Activated CD4-positive, alpha-beta T cell treated with anti-CD3 and anti-CD28 coated beads for 4 hours (primary cell): Measurements from ENCODE around the gene DNAJC27.
A peak's percentile ranks its signal among the peaks of the same experiment; 100 is the strongest.

Experiments used
- DNase-seq, 2 donors: peaks; one replicate each; pipeline ENCODE4 v3.0.0-alpha.2; 2020

Gene DNAJC27

GRCh38 chr2:24969784-24970183 is 2.0 kb downstream of the DNAJC27 start:
- DNase-seq, result no peak

- DNase-seq, result no peak
Observed at GRCh38 chr2:24961903-24962302, 9.9 kb downstream of the DNAJC27 start.

DNA sequence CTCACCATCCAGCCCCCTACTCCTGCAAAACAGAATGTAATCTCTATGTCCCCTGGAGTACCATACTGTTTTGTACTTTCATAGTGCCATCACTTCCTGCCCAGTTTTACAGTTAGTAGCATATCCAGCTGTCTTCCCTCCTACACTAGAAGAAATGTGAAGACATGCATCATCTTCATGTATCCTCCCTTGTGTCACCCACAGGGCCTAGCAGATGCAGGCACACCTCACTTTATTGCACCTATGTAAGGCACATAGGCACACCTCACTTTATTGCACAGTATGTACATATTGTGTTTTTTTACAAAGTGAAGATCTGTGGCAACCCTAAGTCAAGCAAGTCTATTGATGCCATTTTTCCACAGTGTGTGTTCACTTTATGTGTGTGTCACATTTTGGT is 12.0 kb downstream of the DNAJC27 start:
- DNase-seq, result no peak

DNA sequence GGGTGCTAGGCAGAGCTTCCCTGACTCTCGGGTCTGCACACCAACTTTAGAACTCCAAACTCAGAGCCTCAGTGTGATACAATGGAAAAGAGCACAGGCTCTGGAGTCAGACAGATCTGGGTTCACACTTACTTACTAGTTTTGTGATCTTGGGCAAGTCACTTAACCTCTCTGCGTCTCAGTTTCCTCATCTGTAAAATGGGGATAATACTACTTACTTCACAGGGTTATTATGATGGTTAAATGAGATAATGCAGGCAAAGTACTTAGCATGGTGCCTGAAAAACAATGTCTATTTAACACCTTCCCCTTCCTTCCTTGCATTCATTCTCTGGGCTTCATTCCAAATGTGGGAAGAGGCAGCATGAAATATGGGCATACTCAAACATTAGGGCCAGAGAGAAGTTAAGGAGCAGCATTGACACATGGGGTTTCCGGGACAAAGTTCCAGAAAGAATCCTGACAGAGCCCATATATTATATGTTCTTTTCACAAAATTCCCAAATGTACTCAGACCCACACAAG is 13.3 kb downstream of the DNAJC27 start:
- DNase-seq, result no peak

- DNase-seq, result no peak
Observed at GRCh38 chr2:24957976-24958375, 13.8 kb downstream of the DNAJC27 start.

DNA sequence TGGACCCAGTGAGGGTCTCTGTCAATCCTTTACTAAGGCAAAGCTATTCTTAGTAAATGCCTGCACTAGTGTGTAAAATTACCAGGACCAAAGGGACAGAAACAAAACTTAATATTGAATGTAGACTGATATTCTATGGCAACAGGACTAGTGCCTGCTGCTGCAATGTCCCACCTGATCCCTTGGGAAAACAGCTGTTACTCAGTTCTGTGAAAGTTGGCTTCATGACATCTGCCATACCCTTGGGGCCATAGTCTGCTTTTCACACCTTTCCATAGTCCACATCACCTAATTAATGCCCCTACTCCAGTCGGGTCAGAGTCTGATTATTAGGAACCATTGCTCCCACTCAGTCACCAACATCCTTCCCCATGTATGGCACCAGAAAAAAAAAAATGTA is 14.5 kb downstream of the DNAJC27 start:
- DNase-seq, result no peak

GRCh38 chr2:24955921-24956320 is 15.8 kb downstream of the DNAJC27 start:
- no peak for DNase-seq

DNA sequence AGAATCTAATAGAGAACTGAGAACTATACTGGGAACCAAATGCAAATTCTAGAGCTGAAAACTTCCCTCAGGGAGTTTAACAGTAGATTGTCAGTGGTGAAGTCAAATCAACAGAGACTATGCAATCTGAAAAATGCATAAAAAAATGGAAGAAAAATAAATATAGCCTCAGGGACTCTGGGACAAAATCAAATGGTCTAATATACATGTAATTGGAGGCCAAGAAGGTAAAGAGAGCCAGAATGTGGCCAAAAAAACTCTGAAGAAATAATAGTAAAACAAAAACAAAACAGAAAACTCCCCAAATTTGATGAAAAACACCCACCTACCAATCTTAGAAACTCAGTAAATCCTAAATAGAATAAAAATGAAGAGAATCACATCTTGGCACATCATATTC is 16.5 kb downstream of the DNAJC27 start:
- no peak for DNase-seq

- DNase-seq, result no peak
Observed at GRCh38 chr2:24950102-24950501, 21.7 kb downstream of the DNAJC27 start.

GRCh38 chr2:24948506-24948905 is 23.2 kb downstream of the DNAJC27 start:
- DNase-seq, result no peak

DNA sequence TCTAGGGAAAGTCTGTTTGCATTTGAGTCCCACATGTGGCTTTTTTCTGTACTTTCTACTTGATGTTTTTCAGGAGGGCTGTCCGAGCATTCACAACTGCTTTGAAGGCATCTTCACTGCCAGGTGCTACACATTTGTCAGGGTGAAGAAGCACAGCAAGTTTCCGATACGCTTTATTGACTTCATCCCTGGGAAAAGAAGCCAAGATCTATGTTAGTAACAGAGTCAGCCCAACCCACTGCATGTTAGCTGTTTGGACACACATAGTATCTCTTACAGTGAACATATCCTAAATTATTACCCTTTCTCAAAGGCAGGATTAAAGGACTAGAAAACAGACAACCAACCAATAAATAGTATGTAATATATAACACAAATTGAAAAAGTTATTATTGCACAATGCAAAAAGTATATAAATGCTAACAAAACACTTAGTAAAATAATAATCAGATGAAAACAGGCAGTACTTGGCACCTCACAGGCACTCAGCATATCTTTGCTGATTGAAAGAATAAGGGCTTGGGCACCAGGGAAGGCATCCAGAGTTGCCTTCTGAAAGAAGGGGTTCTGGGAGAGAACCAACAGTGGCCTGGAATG is 24.1 kb downstream of the DNAJC27 start:
- DNase-seq, result no peak

- no peak for DNase-seq
Observed at GRCh38 chr2:24945907-24946306, 25.8 kb downstream of the DNAJC27 start.

GRCh38 chr2:24943427-24944053 is 28.2 kb downstream of the DNAJC27 start:
- no peak for DNase-seq

DNA sequence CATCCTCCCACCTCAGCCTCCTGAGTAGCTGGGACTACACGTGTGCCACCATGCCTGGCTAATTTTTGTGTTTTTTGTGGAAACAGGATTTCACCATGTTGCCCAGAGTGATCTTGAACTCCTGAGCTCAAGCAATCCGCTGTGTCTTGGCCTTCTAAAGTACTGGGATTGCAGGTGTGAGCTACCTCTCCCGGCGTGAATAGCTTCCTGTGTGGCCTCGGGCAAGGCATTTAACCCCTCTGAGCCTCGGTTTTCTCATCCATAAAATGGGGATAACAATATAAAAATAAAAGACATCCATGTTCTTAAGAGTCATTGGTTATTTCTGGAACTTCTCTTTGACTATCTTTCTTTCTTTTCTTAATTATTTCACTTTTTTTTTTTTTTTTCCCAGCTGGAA is 32.4 kb downstream of the DNAJC27 start:
- no peak for DNase-seq

GRCh38 chr2:24937236-24937635 is 34.5 kb downstream of the DNAJC27 start:
- no peak for DNase-seq

- DNase-seq, result no peak
Observed at GRCh38 chr2:24935145-24935544, 36.6 kb downstream of the DNAJC27 start.

- DNase-seq, result no peak
Observed at GRCh38 chr2:24932715-24933114, 39.0 kb downstream of the DNAJC27 start.

DNA sequence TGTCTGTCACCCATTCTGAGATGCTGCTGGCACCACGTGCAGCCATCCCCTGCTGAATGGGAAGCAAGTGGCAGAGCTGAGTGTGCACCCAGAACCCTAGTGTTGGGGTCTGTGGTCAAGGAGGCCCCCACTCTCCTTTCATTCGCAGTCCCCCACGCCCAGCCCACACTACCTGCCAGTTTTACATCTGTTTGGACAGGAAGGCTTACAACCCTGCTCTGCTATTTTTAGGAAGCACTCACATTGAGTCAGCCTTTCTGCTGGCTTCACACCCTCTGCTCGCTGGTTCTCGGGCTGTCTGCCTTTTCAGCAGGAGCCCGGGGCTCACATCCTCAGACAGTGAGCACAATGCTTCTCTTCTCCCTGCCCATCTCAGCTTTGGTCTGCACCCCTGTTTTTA is 41.0 kb downstream of the DNAJC27 start:
- no peak for DNase-seq

DNA sequence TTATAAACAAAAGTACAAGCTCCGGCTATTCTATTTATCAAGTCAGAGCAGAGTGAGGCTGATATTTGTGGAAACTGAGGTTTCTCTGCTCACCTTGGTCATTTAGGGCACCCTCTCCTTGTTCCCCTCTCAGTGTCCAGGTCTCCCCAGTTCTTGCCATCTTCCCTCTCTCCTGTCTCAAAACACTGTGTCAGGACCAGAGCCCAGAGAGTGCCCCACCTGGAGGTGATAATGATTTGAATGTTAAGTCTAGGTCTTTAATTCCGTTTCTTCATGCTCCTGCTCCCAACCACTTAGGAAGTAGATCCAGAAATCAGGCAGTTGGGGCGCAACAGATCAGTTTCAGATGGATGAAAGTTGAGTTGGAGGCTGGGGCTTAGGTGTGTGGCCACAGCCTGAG is 42.5 kb downstream of the DNAJC27 start:
- no peak for DNase-seq

- no peak for DNase-seq
Observed at GRCh38 chr2:24928036-24928435, 43.7 kb downstream of the DNAJC27 start.

- peak; percentile 5 to 29 for DNase-seq
Observed at GRCh38 chr2:24926602-24927252, 45.0 kb downstream of the DNAJC27 start.

DNA sequence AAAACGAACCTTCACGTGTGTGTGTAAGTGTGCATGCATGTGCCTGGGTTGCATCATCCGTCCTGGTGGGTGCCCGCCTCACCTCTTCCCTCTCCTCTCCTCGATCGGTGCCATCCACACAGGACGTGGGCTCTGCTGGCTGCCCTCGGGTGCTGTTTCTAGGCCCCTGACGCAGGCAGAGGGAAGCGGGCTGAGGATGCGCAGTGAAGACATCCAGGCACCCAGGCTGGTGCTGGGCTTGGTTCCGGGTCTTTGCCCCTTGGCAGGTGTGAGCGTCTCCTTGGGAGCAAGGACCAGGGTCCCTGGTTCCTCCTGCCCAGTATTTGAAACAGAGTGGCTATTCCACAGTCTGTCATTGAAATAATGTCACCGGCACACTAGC is 45.5 kb downstream of the DNAJC27 start:
- no peak for DNase-seq

DNA sequence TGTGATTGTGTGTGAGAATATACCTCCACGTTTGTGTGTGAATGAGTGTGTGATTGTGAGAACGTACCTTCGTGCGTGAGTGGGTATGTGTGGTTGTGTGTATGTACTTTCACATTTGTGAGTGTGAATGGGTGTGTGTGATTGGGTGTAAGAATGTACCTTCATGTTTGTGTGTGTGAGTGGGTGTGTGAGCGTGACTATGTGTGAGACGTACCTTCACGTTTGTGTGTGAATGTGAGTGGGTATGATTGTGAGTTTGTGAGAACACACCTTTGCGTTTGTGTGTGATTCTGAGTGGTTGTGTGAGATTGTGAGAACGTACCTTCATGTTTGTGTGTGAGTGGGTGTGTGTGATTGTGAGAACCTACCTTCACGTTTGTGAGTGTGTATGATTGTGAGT is 45.9 kb downstream of the DNAJC27 start:
- no peak for DNase-seq

DNA sequence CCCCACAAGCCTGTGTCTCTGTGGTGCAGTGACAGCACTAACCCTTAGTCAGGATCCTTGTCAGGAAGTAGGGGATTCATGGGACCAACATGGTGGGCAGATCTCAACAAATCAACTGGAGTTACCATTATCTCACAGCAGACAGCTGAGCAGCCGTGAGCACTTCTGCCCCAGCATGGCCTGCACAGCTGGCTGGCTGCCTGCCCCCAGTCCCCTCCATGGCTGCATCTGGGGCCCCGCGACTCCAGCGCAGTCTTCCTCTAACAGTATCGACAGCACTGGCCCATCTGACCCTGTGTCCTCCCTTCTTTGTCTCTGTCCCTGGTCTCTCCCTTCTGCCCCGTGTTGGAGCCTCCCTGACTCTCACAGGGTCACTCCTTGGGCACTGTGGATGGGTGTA is 47.0 kb downstream of the DNAJC27 start:
- DNase-seq, result no peak

GRCh38 chr2:24924266-24924665 is 47.5 kb downstream of the DNAJC27 start:
- no peak for DNase-seq
